Panc1 (cell line): Measurements from ENCODE around the gene PRKAG2.
"Not testable (repeated sequence)": the region's sequence is repeated elsewhere in the genome, so short reads cannot be mapped to it uniquely, and the experiment has no call there.

Experiments
- POLR2AphosphoS5 ChIP-seq: IDR thresholded peaks from 2 replicates; pipeline ENCODE4 v1.6.1; 2012; ENCODE audit warnings: mild to moderate bottlenecking, low read depth, low read length, moderate library complexity
- SIN3A ChIP-seq: IDR thresholded peaks from 2 replicates; pipeline ENCODE4 v1.6.1; 2012; ENCODE audit warnings: low read depth, mild to moderate bottlenecking, low read length, moderate library complexity, borderline replicate concordance; ENCODE audit not compliant: insufficient read depth
- TF ChIP-seq, protein P1 (sequence below): fragments of 450-650 bp; IDR thresholded peaks from 2 replicates; pipeline ENCODE4 v1.5.1; 2017; ENCODE audit warnings: mild to moderate bottlenecking

GRCh38 chr7:151874479-151874878 is 2.4 kb downstream of the PRKAG2 start:
- TF ChIP-seq, protein P1, sequence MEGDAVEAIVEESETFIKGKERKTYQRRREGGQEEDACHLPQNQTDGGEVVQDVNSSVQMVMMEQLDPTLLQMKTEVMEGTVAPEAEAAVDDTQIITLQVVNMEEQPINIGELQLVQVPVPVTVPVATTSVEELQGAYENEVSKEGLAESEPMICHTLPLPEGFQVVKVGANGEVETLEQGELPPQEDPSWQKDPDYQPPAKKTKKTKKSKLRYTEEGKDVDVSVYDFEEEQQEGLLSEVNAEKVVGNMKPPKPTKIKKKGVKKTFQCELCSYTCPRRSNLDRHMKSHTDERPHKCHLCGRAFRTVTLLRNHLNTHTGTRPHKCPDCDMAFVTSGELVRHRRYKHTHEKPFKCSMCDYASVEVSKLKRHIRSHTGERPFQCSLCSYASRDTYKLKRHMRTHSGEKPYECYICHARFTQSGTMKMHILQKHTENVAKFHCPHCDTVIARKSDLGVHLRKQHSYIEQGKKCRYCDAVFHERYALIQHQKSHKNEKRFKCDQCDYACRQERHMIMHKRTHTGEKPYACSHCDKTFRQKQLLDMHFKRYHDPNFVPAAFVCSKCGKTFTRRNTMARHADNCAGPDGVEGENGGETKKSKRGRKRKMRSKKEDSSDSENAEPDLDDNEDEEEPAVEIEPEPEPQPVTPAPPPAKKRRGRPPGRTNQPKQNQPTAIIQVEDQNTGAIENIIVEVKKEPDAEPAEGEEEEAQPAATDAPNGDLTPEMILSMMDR = not testable (repeated sequence)
- not testable (repeated sequence) for TF ChIP-seq POLR2AphosphoS5, SIN3A
